H1 (cell line): ENCODE measurements around the gene RAB1B. TPM values are rescaled to one million over a fixed set of nuclear protein-coding genes. Genes with fewer than 3 reads are reported as not detected.

Experiments
- FOSL1 ChIP-seq: IDR thresholded peaks from 2 replicates; pipeline ENCODE4 v1.6.1; 2011; ENCODE audit warnings: mild to moderate bottlenecking, low read depth, low read length, moderate library complexity; ENCODE audit not compliant: insufficient read depth
- SUZ12 ChIP-seq: fragments of 200-600 bp; sonication (generic); IDR thresholded peaks from 2 replicates; pipeline ENCODE4 v1.6.1; 2012; ENCODE audit warnings: mild to moderate bottlenecking, inconsistent platforms, low read length, moderate library complexity, mixed read lengths
- TEAD4 ChIP-seq: IDR thresholded peaks from 2 replicates; pipeline ENCODE4 v1.6.1; 2012; ENCODE audit warnings: low read depth, low read length, inconsistent platforms, mixed read lengths
- polyA plus RNA-seq, 7 experiments: library from polyadenylated mRNA; depleted of rRNA in 3 of 7; stranded (reverse) in 5 of 7; unstranded in 2 of 7; fragments of >200 nt in 5 of 7; fragments of 200-250 nt in 2 of 7; gene quantifications; 1 replicate in 5 of 7; 2 replicates in 1 of 7; 4 replicates in 1 of 7; pipeline versions ENCODE4 v1.2.1 to v1.2.3, GENCODE V29; 2011 to 2013; ENCODE audit warnings: missing spikeins in 2 of 7, mixed read lengths in 2 of 7
- total RNA-seq: library from RNA; stranded (reverse); fragmentation: NEBNext Ultra II Directional; extraction: Animal tissue kit (Norgen Biotek cat#: 25700); gene quantifications from 2 replicates; pipeline ENCODE4 v1.2.1, GENCODE V29; 2021

Gene RAB1B
- total and polyA plus RNA-seq, 2 of the 8 experiments (the other 6 are each of a cell fraction or from before 2014, with no cell fraction given), result 100 to 217 TPM

- TF ChIP-seq SUZ12, result no peak
- no peak for TF ChIP-seq TEAD4
- TF ChIP-seq FOSL1, result no peak
Measured at GRCh38 chr11:66288671-66289547, 20.5 kb downstream of the RAB1B start, which contains the start of gene YIF1A (continued).
